ENCODE measurements around the gene HGF.

DNA sequence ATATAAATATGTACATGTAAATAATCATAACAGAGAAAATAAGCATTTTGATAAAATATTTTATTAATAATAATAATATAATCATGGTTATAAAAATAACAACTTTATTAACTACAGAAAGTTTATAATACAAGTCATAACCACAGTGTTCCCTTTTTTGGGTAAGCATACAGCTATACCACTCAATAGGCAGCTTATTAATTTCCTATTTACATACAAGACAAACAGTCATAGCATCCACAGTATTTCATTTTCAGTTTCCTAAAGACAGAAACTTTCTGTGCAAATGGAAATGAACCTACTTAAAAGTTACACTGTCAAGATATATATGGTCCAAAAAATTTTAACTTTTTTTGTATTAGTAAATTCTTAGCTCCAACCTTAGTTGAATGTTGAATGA lies 70.9 kb downstream of the HGF start:
- TF ChIP-seq EZH2 (IDR thresholded peaks at IDR 0.05; ENCODE audit: borderline replicate concordance, low read length) (no peak), CTCF (IDR thresholded peaks at IDR 0.05; ENCODE audit: low read length) (no peak)

All from OCI-LY1 (cell line).